Suprapubic skin (tissue), 4 donors: ENCODE measurements around the gene KIRREL3. TPM values are rescaled to one million over a fixed set of nuclear protein-coding genes. Genes with fewer than 3 reads are reported as not detected.

Experiments
- DNase-seq, 2 donors: peaks; one replicate each; pipeline ENCODE4 v3.0.0-alpha.2; 2019; ENCODE audit warnings: low spot score in 2 of 2
- H3K27ac ChIP-seq: fragments of 200-600 bp; sonication (generic); one replicate; pipeline ENCODE4 v1.5.1; 2019
- H3K27me3 ChIP-seq: fragments of 200-600 bp; sonication (generic); one replicate; pipeline ENCODE4 v1.5.1; 2019
- H3K36me3 ChIP-seq: fragments of 200-600 bp; sonication (generic); one replicate; pipeline ENCODE4 v1.5.1; 2019
- H3K4me1 ChIP-seq: fragments of 200-600 bp; sonication (generic); one replicate; pipeline ENCODE4 v1.5.1; 2019
- H3K4me3 ChIP-seq: fragments of 200-600 bp; sonication (generic); one replicate; pipeline ENCODE4 v1.5.1; 2019; ENCODE audit warnings: mild to moderate bottlenecking
- H3K9me3 ChIP-seq: fragments of 200-600 bp; sonication (generic); one replicate; pipeline ENCODE4 v1.5.1; 2019
- CTCF ChIP-seq, 2 donors: fragments of 200-600 bp in 1 of 2; fragments of 450-650 bp in 1 of 2; sonication (generic) in 1 of 2; IDR thresholded peaks; one replicate each; pipeline ENCODE4 v1.5.1; 2016 to 2019; ENCODE audit warnings: antibody characterized with exemption in 2 of 2, mild to moderate bottlenecking in 1 of 2, moderate library complexity in 1 of 2
- EP300 ChIP-seq: sonication (generic); formaldehyde crosslinking; IDR thresholded peaks from one replicate; pipeline ENCODE4 v1.6.1; 2017; ENCODE audit warnings: antibody characterized with exemption
- POLR2A ChIP-seq, 2 donors: fragments of 450-650 bp; IDR thresholded peaks; one replicate each; pipeline ENCODE4 v1.6.1; 2017; ENCODE audit warnings: antibody characterized with exemption in 2 of 2, mild to moderate bottlenecking in 2 of 2, moderate library complexity in 2 of 2
- POLR2AphosphoS5 ChIP-seq, 3 donors: sonication (generic); formaldehyde crosslinking; IDR thresholded peaks; one replicate each; pipeline ENCODE4 v1.6.1; 2017; ENCODE audit warnings: antibody characterized with exemption in 3 of 3
- WGBS: methylation state at CpG from one replicate; pipeline ENCODE4 v1.1.5; 2018; 5-methylcytosine and 5-hydroxymethylcytosine counted together
- total RNA-seq, 4 donors: library from RNA; depleted of rRNA; stranded (reverse); fragments of >200 nt; gene quantifications; one replicate each; pipeline ENCODE4 v1.1.0, GENCODE V29; 2016

The KIRREL3 gene
- total RNA-seq, 4 donors from 2014 or later = 0.17 TPM; not detected in 3

- Histone ChIP-seq H3K4me3 (peak overlapping the region; percentile 42), H3K27ac (no peak overlapping the region), H3K4me1 (peaks cover 19% of the 10 kb centered on the region), H3K9me3 (no peaks in the 10 kb centered on the region), H3K27me3 (peaks cover 96% of the 10 kb centered on the region), H3K36me3 (no peaks in the 10 kb centered on the region)
- no peak for DNase-seq
- 4% methylated on average over 6 of the region's 6 CpGs for WGBS
- no peak for TF ChIP-seq POLR2AphosphoS5 (IDR thresholded peaks at IDR 0.05)
- no peak for TF ChIP-seq EP300
- no peak for TF ChIP-seq POLR2A (IDR thresholded peaks at IDR 0.05)
- no peak for TF ChIP-seq CTCF (IDR thresholded peaks at IDR 0.05)
Observed at GRCh38 chr11:127000981-127001380, 411 bp upstream of the KIRREL3 start.

GRCh38 chr11:126999366-126999765 is 1.2 kb downstream of the KIRREL3 start:
- Histone ChIP-seq H3K4me3 (no peak overlapping the region), H3K27ac (no peak overlapping the region), H3K36me3 (no peaks in the 10 kb centered on the region), H3K27me3 (peaks cover 79% of the 10 kb centered on the region), H3K4me1 (peaks cover 19% of the 10 kb centered on the region), H3K9me3 (no peaks in the 10 kb centered on the region)
- TF ChIP-seq CTCF (IDR thresholded peaks at IDR 0.05) = no peak
- no peak for TF ChIP-seq EP300
- TF ChIP-seq POLR2A (IDR thresholded peaks at IDR 0.05) = no peak
- TF ChIP-seq POLR2AphosphoS5 (IDR thresholded peaks at IDR 0.05) = no peak
- DNase-seq = no peak
- WGBS = 76% methylated on average over 5 of the region's 5 CpGs

DNA sequence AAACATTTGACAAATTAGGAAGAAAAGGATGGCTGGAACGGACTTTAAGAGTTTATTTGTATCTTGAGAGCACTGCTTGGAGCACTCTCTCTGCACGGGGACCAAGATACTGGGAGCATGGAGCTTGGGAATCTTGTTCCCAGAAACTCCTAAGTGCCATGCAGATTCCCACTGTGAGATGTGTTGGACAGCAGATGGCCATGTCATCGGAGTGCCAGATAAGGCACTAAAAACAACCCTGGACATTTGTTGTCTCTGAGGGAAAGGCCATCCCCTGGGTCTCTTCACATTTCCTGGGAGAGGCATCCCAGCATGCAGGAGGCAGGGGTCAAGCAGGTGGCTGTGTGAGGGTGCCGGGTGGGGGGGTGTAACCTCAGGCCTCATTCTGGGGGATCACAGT is 2.9 kb downstream of the KIRREL3 start:
- TF ChIP-seq EP300 (no peak), CTCF (IDR thresholded peaks at IDR 0.05) (no peak), POLR2A (IDR thresholded peaks at IDR 0.05) (no peak), POLR2AphosphoS5 (IDR thresholded peaks at IDR 0.05) (no peak)
- Histone ChIP-seq H3K9me3 (no peaks in the 10 kb centered on the region), H3K27me3 (peaks cover 62% of the 10 kb centered on the region), H3K27ac (no peak overlapping the region), H3K4me3 (no peak overlapping the region), H3K36me3 (no peaks in the 10 kb centered on the region), H3K4me1 (peaks cover 9% of the 10 kb centered on the region)
- no peak for DNase-seq
- 76% methylated on average over 4 of the region's 4 CpGs for WGBS

DNA sequence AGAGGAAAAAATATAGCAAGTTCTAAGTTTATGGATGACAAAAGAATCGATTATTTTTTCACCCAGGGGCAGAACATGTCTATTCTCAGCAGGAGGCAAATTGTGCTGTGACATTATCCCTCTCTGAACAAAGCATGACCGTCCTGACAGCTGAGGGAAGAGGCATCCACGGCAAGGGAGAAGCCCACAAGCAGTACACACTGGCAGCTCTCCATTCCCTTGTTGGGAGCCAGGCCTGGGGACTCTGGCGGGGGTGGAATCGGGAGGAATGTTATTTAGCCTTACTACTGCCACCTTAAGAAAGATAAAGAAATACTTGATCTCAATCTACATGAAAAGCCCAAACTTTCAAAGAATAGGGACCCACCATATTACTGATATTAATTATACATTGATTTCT is 3.4 kb downstream of the KIRREL3 start:
- Histone ChIP-seq H3K27me3 (peaks cover 58% of the 10 kb centered on the region), H3K4me3 (no peak overlapping the region), H3K36me3 (no peaks in the 10 kb centered on the region), H3K4me1 (peaks cover 9% of the 10 kb centered on the region), H3K27ac (no peak overlapping the region), H3K9me3 (no peaks in the 10 kb centered on the region)
- no peak for DNase-seq
- 44% methylated on average over 5 of the region's 5 CpGs for WGBS
- TF ChIP-seq POLR2AphosphoS5 (IDR thresholded peaks at IDR 0.05) (no peak), POLR2A (IDR thresholded peaks at IDR 0.05) (no peak), EP300 (no peak), CTCF (IDR thresholded peaks at IDR 0.05) (no peak)

GRCh38 chr11:126996036-126996804 is 4.3 kb downstream of the KIRREL3 start:
- Histone ChIP-seq H3K4me3 (no peak overlapping the region), H3K4me1 (peaks cover 9% of the 10 kb centered on the region), H3K27me3 (peaks cover 49% of the 10 kb centered on the region), H3K27ac (no peak overlapping the region), H3K36me3 (no peaks in the 10 kb centered on the region), H3K9me3 (no peaks in the 10 kb centered on the region)
- 63% methylated on average over 4 of the region's 4 CpGs for WGBS
- no peak for TF ChIP-seq CTCF (IDR thresholded peaks at IDR 0.05)
- no peak for TF ChIP-seq POLR2A (IDR thresholded peaks at IDR 0.05)
- no peak for TF ChIP-seq POLR2AphosphoS5 (IDR thresholded peaks at IDR 0.05)
- TF ChIP-seq EP300 = no peak
- no peak for DNase-seq
